Skeletal muscle tissue (tissue), 4 donors: ENCODE measurements around the gene ANKRD44. TPM values are rescaled to one million over a fixed set of nuclear protein-coding genes. Genes with fewer than 3 reads are reported as not detected.

Experiments
- H3K27ac ChIP-seq: one replicate; pipeline ENCODE4 v1.7.0; 2013; ENCODE audit warnings: mild to moderate bottlenecking, low read depth, low read length, inconsistent platforms
- H3K27me3 ChIP-seq, 3 donors: one replicate each; pipeline ENCODE4 v1.7.0; 2013; ENCODE audit warnings: low read length in 3 of 3; ENCODE audit not compliant: control insufficient read depth in 3 of 3, insufficient read depth in 3 of 3
- H3K36me3 ChIP-seq, 3 donors: one replicate each; pipeline ENCODE4 v1.7.0; 2013; ENCODE audit warnings: low read length in 3 of 3; ENCODE audit not compliant: control insufficient read depth in 3 of 3, insufficient read depth in 3 of 3
- H3K4me1 ChIP-seq, 3 donors: one replicate each; pipeline ENCODE4 v1.7.0; 2013; ENCODE audit warnings: low read length in 3 of 3, mild to moderate bottlenecking in 3 of 3; ENCODE audit not compliant: control insufficient read depth in 3 of 3, insufficient read depth in 3 of 3
- H3K4me3 ChIP-seq, 3 donors: one replicate each; pipeline ENCODE4 v1.7.0; 2013; ENCODE audit warnings: low read length in 3 of 3
- H3K9ac ChIP-seq, 3 donors: one replicate each; pipeline ENCODE4 v1.7.0; 2013; ENCODE audit warnings: low read length in 3 of 3, mild to moderate bottlenecking in 3 of 3, moderate library complexity in 2 of 3, low read depth in 1 of 3
- H3K9me3 ChIP-seq, 3 donors: one replicate each; pipeline ENCODE4 v1.7.0; 2013; ENCODE audit warnings: low read length in 3 of 3; ENCODE audit not compliant: control insufficient read depth in 3 of 3
- total RNA-seq: library from RNA; depleted of rRNA; stranded (reverse); fragments of >200 nt; gene quantifications from one replicate; pipeline ENCODE4 v1.2.3, GENCODE V29; 2014
- donor health status: Osteomylitis.

Gene ANKRD44
- total RNA-seq, 1 donor from 2014 or later: 26.6 TPM

- Histone ChIP-seq H3K4me3 (no peak overlapping the region), H3K9me3 (no peaks in the 10 kb centered on the region), H3K36me3 (no peaks in the 10 kb centered on the region), H3K4me1 (peaks cover 5% of the 10 kb centered on the region in 3 donors), H3K27me3 (no peaks in the 10 kb centered on the region), H3K27ac (no peak overlapping the region), H3K9ac (no peak overlapping the region)
These were observed 115.1 kb downstream of the ANKRD44 start for GRCh38 chr2:197195518-197195917.

GRCh38 chr2:197191940-197192322 lies 118.6 kb downstream of the ANKRD44 start:
- Histone ChIP-seq H3K27me3 (no peaks in the 10 kb centered on the region), H3K36me3 (no peaks in the 10 kb centered on the region), H3K4me3 (no peak overlapping the region), H3K9ac (no peak overlapping the region), H3K27ac (no peak overlapping the region), H3K4me1 (peaks cover 5% of the 10 kb centered on the region in 3 donors), H3K9me3 (no peaks in the 10 kb centered on the region)

- no peaks in the 10 kb centered on the region for H3K9me3 ChIP-seq
- H3K27ac ChIP-seq: no peak overlapping the region
- H3K4me3 ChIP-seq: no peak overlapping the region
- no peak overlapping the region for H3K9ac ChIP-seq
- H3K4me1 ChIP-seq: peaks cover 5% of the 10 kb centered on the region in 3 donors
- H3K27me3 ChIP-seq: no peaks in the 10 kb centered on the region
- no peaks in the 10 kb centered on the region for H3K36me3 ChIP-seq
These were observed 119.2 kb downstream of the ANKRD44 start for GRCh38 chr2:197191177-197191939.

- no peak overlapping the region for H3K4me3 ChIP-seq
- H3K9me3 ChIP-seq: no peaks in the 10 kb centered on the region
- no peak overlapping the region for H3K9ac ChIP-seq
- H3K36me3 ChIP-seq: no peaks in the 10 kb centered on the region
- H3K4me1 ChIP-seq: peaks cover 2 to 8% (median 6%) of the 10 kb centered on the region in 3 donors
- no peaks in the 10 kb centered on the region for H3K27me3 ChIP-seq
- no peak overlapping the region for H3K27ac ChIP-seq
These were observed 120.5 kb downstream of the ANKRD44 start for GRCh38 chr2:197190100-197190432.

GRCh38 chr2:197189426-197190099 lies 121.0 kb downstream of the ANKRD44 start:
- Histone ChIP-seq H3K27ac (no peak overlapping the region), H3K9ac (no peak overlapping the region), H3K9me3 (no peaks in the 10 kb centered on the region), H3K36me3 (no peaks in the 10 kb centered on the region), H3K4me1 (peaks cover 6 to 12% (median 10%) of the 10 kb centered on the region in 3 donors), H3K4me3 (no peak overlapping the region), H3K27me3 (no peaks in the 10 kb centered on the region)

GRCh38 chr2:197185676-197186075 lies 124.9 kb downstream of the ANKRD44 start:
- H3K4me1 ChIP-seq: peaks cover 9 to 27% (median 18%) of the 10 kb centered on the region in 3 donors
- H3K27me3 ChIP-seq: no peaks in the 10 kb centered on the region
- no peak overlapping the region for H3K4me3 ChIP-seq
- H3K27ac ChIP-seq: peak overlapping the region; percentile 78
- no peak overlapping the region for H3K9ac ChIP-seq
- H3K9me3 ChIP-seq: no peaks in the 10 kb centered on the region
- H3K36me3 ChIP-seq: no peaks in the 10 kb centered on the region

GRCh38 chr2:197184959-197185586 lies 125.5 kb downstream of the ANKRD44 start:
- H3K4me3 ChIP-seq: peak overlapping the region in 1 of 3 donors; percentile 33
- peak overlapping the region in 1 of 3 donors; percentile 18 for H3K9ac ChIP-seq
- H3K4me1 ChIP-seq: peaks cover 9 to 27% (median 21%) of the 10 kb centered on the region in 3 donors
- H3K27ac ChIP-seq: peak overlapping the region; percentile 78
- no peaks in the 10 kb centered on the region for H3K9me3 ChIP-seq
- no peaks in the 10 kb centered on the region for H3K27me3 ChIP-seq
- no peaks in the 10 kb centered on the region for H3K36me3 ChIP-seq

GRCh38 chr2:197183355-197183754 lies 127.2 kb downstream of the ANKRD44 start:
- Histone ChIP-seq H3K9ac (no peak overlapping the region), H3K27me3 (no peaks in the 10 kb centered on the region), H3K36me3 (no peaks in the 10 kb centered on the region), H3K4me3 (no peak overlapping the region), H3K9me3 (no peaks in the 10 kb centered on the region), H3K27ac (no peak overlapping the region), H3K4me1 (peaks cover 12 to 27% (median 24%) of the 10 kb centered on the region in 3 donors)

GRCh38 chr2:197182668-197183067 lies 127.9 kb downstream of the ANKRD44 start:
- Histone ChIP-seq H3K9ac (no peak overlapping the region), H3K4me1 (peaks cover 12 to 27% (median 24%) of the 10 kb centered on the region in 3 donors), H3K9me3 (no peaks in the 10 kb centered on the region), H3K27ac (no peak overlapping the region), H3K4me3 (no peak overlapping the region), H3K27me3 (no peaks in the 10 kb centered on the region), H3K36me3 (no peaks in the 10 kb centered on the region)

- Histone ChIP-seq H3K4me1 (peaks cover 12 to 27% (median 24%) of the 10 kb centered on the region in 3 donors), H3K36me3 (no peaks in the 10 kb centered on the region), H3K27me3 (no peaks in the 10 kb centered on the region), H3K4me3 (no peak overlapping the region), H3K27ac (no peak overlapping the region), H3K9ac (no peak overlapping the region), H3K9me3 (no peaks in the 10 kb centered on the region)
These were observed 129.1 kb downstream of the ANKRD44 start for GRCh38 chr2:197181491-197181890.
